Endothelial cell of umbilical vein (primary cell): Measurements from ENCODE around the gene KCNQ5. TPM values are rescaled to one million over a fixed set of nuclear protein-coding genes. Genes with fewer than 3 reads are reported as not detected.

Experiments
- BruUV-seq: library from RNA; stranded (reverse); fragments of 400-500 nt; replicated peaks from 2 replicates; lab custom pipeline; 2021; lab: Mats Ljungman, UMichigan
- CTCF ChIA-PET: fragments of 300-600, 350-600 bp; sonication (Branson Sonifier 250); formaldehyde crosslinking; loops from one replicate; lab custom pipeline; 2021; ENCODE audit warnings: antibody characterized with exemption, inconsistent platforms; lab: Charles Lee
- POLR2A ChIA-PET: fragments of 300-600, 350-600 bp; sonication (Branson Sonifier 250); formaldehyde crosslinking; loops from one replicate; lab custom pipeline; 2021; ENCODE audit warnings: antibody characterized with exemption, inconsistent platforms; lab: Charles Lee
- DNase-seq: peaks from one replicate; pipeline ENCODE4 v3.0.0-alpha.2; 2011; ENCODE audit warnings: low read depth, low spot score
- FAIRE-seq: peaks from 2 replicates; lab custom pipeline; 2011; peaks lifted over from hg19 to GRCh38; lab: Jason Lieb, UNC
- H2AFZ ChIP-seq: 2 replicates; pipeline ENCODE4 v1.6.0; 2012; ENCODE audit warnings: low read depth, low read length, control low read depth, inconsistent platforms
- H3K27ac ChIP-seq: 2 replicates; pipeline ENCODE4 v1.5.1; 2011; ENCODE audit warnings: low read depth, mild to moderate bottlenecking, control low read depth, low read length, moderate library complexity; ENCODE audit not compliant: insufficient read depth
- H3K27me3 ChIP-seq, 2 experiments: 2 replicates each; pipeline versions ENCODE4 v1.6.0 to v1.6.1; 2011; ENCODE audit warnings: low read length in 2 of 2, mixed read lengths in 1 of 2; ENCODE audit not compliant: control insufficient read depth in 2 of 2, insufficient read depth in 2 of 2
- H3K36me3 ChIP-seq, 2 experiments: 2 replicates in 1 of 2; 3 replicates in 1 of 2; pipeline ENCODE4 v1.5.1; 2011; ENCODE audit warnings: low read length in 2 of 2, mild to moderate bottlenecking in 1 of 2, moderate library complexity in 1 of 2; ENCODE audit not compliant: control insufficient read depth in 2 of 2, insufficient read depth in 2 of 2; ENCODE audit errors: extremely low read depth in 1 of 2
- H3K4me1 ChIP-seq: 3 replicates; pipeline ENCODE4 v1.5.1; 2011; ENCODE audit warnings: mild to moderate bottlenecking, low read length; ENCODE audit not compliant: control insufficient read depth, insufficient read depth; ENCODE audit errors: extremely low read depth
- H3K4me2 ChIP-seq: 2 replicates; pipeline ENCODE4 v1.6.1; 2011; ENCODE audit warnings: low read length, control low read depth, mixed read lengths; ENCODE audit not compliant: insufficient read depth
- H3K4me3 ChIP-seq, 3 experiments: fragments of 200-600 bp in 1 of 3; sonication (generic), shearing (Covaris generic) in 1 of 3; replicated peaks in 1 of 3; 2 replicates each; pipeline ENCODE4 v1.5.1; 2011 to 2016; ENCODE audit warnings: control low read depth in 3 of 3, low read length in 3 of 3, mild to moderate bottlenecking in 2 of 3, inconsistent platforms in 1 of 3, low read depth in 1 of 3, moderate library complexity in 1 of 3; ENCODE audit not compliant: insufficient read depth in 1 of 3
- H3K79me2 ChIP-seq: 2 replicates; pipeline ENCODE4 v1.6.0; 2012; ENCODE audit warnings: low read length, inconsistent platforms; ENCODE audit not compliant: control insufficient read depth, insufficient read depth
- H3K9ac ChIP-seq: replicated peaks from 2 replicates; pipeline ENCODE3; 2011; ENCODE audit warnings: low read length, control low read depth; ENCODE audit not compliant: insufficient read depth; ENCODE audit errors: extremely low read depth
- H3K9me1 ChIP-seq: replicated peaks from 3 replicates; pipeline ENCODE4 v1.6.0; 2011; ENCODE audit warnings: mild to moderate bottlenecking, low read length; ENCODE audit not compliant: control insufficient read depth, insufficient read depth; ENCODE audit errors: extremely low read depth
- H3K9me3 ChIP-seq: replicated peaks from 2 replicates; pipeline ENCODE4 v1.5.1; 2012; ENCODE audit warnings: low read length, inconsistent platforms; ENCODE audit not compliant: control insufficient read depth, insufficient read depth
- H4K20me1 ChIP-seq: replicated peaks from 2 replicates; pipeline ENCODE3; 2011; ENCODE audit warnings: mild to moderate bottlenecking, low read length; ENCODE audit not compliant: control insufficient read depth, insufficient read depth; ENCODE audit errors: extremely low read depth
- CTCF ChIP-seq, 2 donors: IDR thresholded peaks; 1 replicate in 1 of 2; 2 replicates in 1 of 2; pipeline ENCODE4 v1.5.1; 2011; ENCODE audit warnings: low read length in 2 of 2, mild to moderate bottlenecking in 2 of 2, moderate library complexity in 2 of 2, control low read depth in 1 of 2, inconsistent platforms in 1 of 2, low read depth in 1 of 2; ENCODE audit not compliant: insufficient read depth in 1 of 2; ENCODE audit errors: extremely low read depth in 1 of 2
- EZH2 ChIP-seq: IDR thresholded peaks from 2 replicates; pipeline ENCODE4 v1.6.1; 2012; ENCODE audit warnings: borderline replicate concordance, low read depth, mild to moderate bottlenecking, moderate library complexity, low read length, inconsistent platforms; ENCODE audit not compliant: severe bottlenecking
- FOS ChIP-seq: IDR thresholded peaks from 2 replicates; pipeline ENCODE4 v1.6.1; 2011; ENCODE audit warnings: mild to moderate bottlenecking, low read length, moderate library complexity, borderline replicate concordance; ENCODE audit not compliant: insufficient read depth
- GATA2 ChIP-seq: IDR thresholded peaks from 2 replicates; pipeline ENCODE4 v1.7.0; 2011; ENCODE audit warnings: low read depth, mild to moderate bottlenecking, moderate library complexity, mixed read lengths, low read length; ENCODE audit not compliant: insufficient read length, insufficient read depth
- JUN ChIP-seq: IDR thresholded peaks from 2 replicates; pipeline ENCODE4 v1.6.1; 2011; ENCODE audit warnings: borderline replicate concordance, low read depth; ENCODE audit not compliant: insufficient read length, insufficient read depth
- MYC ChIP-seq: IDR thresholded peaks from one replicate; pipeline ENCODE4 v1.6.1; 2011; ENCODE audit warnings: mild to moderate bottlenecking, low read depth, low read length
- POLR2A ChIP-seq: IDR thresholded peaks from 2 replicates; pipeline ENCODE4 v1.6.1; 2012; ENCODE audit warnings: low read depth, mild to moderate bottlenecking, control low read depth, low read length
- POLR2AphosphoS5 ChIP-seq: IDR thresholded peaks from 2 replicates; pipeline ENCODE4 v1.6.1; 2012; ENCODE audit warnings: low read depth, mild to moderate bottlenecking, control low read depth, low read length, moderate library complexity; ENCODE audit not compliant: insufficient read depth
- dilution Hi-C: fragments of 300-500 bp; cut with MboI; formaldehyde crosslinking; loops from one replicate; pipeline ENCODE4 v1.15.0; 2019; ENCODE audit warnings: low sequenced_read_pairs; ENCODE audit not compliant: extremely low pct_ligation_motif_present
- intact Hi-C: fragments of 100-400 bp; cut with micrococcal nuclease; formaldehyde crosslinking; loops from one replicate; pipeline ENCODE4 v1.10.0; 2022
- polyA plus RNA-seq, 4 experiments: library from polyadenylated mRNA; depleted of rRNA in 3 of 4; stranded (reverse) in 3 of 4; unstranded in 1 of 4; fragments of >200 nt; gene quantifications; 2 replicates each; pipeline versions ENCODE4 v1.2.1 to v1.2.3, GENCODE V29; 2011 to 2012; ENCODE audit warnings: missing spikeins in 1 of 4
- total RNA-seq: library from RNA; stranded (reverse); gene quantifications from 2 replicates; pipeline ENCODE4 v1.2.3, GENCODE V29; 2021
- TF ChIP-seq, protein P1 (sequence below): IDR thresholded peaks from 2 replicates; pipeline ENCODE4 v1.6.1; 2011; ENCODE audit not compliant: insufficient read depth, insufficient read length

Gene KCNQ5
- total and polyA plus RNA-seq, 2 donors (not counting 3 experiments of a cell fraction or from before 2014, with no cell fraction given), result 0.22 TPM; not detected in 1

GRCh38 chr6:72770959-72771358 is 149.1 kb downstream of the KCNQ5 start:
- no peak for FAIRE-seq
- no TSS peak for BruUV-seq
- Histone ChIP-seq H3K36me3 (no peaks in the 10 kb centered on the region), H3K4me1 (no peaks in the 10 kb centered on the region), H3K4me2 (no peak overlapping the region), H3K4me3 (no peak overlapping the region), H2AFZ (no peak overlapping the region), H3K9ac (no peak overlapping the region), H3K79me2 (no peaks in the 10 kb centered on the region), H3K27me3 (no peaks in the 10 kb centered on the region), H4K20me1 (no peaks in the 10 kb centered on the region), H3K9me3 (no peaks in the 10 kb centered on the region), H3K27ac (no peak overlapping the region), H3K9me1 (no peaks in the 10 kb centered on the region)
- ChIA-PET POLR2A (no interaction called here), CTCF (no interaction called here)
- dilution Hi-C loops (no loop called here), intact Hi-C loops (no loop called here)
- no peak for TF ChIP-seq CTCF (IDR thresholded peaks at IDR 0.05; ENCODE audit: extremely low read depth in 1 of 2, insufficient read depth in 1 of 2, low read depth in 1 of 2, low read length in 2 of 2)
- no peak for TF ChIP-seq GATA2
- no peak for TF ChIP-seq FOS
- DNase-seq, result no peak

GRCh38 chr6:72776456-72776855 is 154.6 kb downstream of the KCNQ5 start:
- Histone ChIP-seq H3K9ac (no peak overlapping the region), H3K4me2 (no peak overlapping the region), H3K4me1 (no peaks in the 10 kb centered on the region), H3K36me3 (no peaks in the 10 kb centered on the region), H3K27ac (no peak overlapping the region), H3K27me3 (no peaks in the 10 kb centered on the region), H3K9me1 (no peaks in the 10 kb centered on the region), H4K20me1 (no peaks in the 10 kb centered on the region), H3K4me3 (no peak overlapping the region), H3K9me3 (no peaks in the 10 kb centered on the region), H2AFZ (no peak overlapping the region), H3K79me2 (no peaks in the 10 kb centered on the region)
- TF ChIP-seq CTCF (IDR thresholded peaks at IDR 0.05; ENCODE audit: extremely low read depth in 1 of 2, insufficient read depth in 1 of 2, low read depth in 1 of 2, low read length in 2 of 2), result no peak
- no peak for TF ChIP-seq EZH2
- TF ChIP-seq JUN, result no peak
- TF ChIP-seq POLR2A, result no peak
- TF ChIP-seq, protein P1, sequence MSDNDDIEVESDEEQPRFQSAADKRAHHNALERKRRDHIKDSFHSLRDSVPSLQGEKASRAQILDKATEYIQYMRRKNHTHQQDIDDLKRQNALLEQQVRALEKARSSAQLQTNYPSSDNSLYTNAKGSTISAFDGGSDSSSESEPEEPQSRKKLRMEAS, result no peak
- no peak for TF ChIP-seq MYC
- no peak for TF ChIP-seq FOS
- no peak for TF ChIP-seq POLR2AphosphoS5
- no peak for TF ChIP-seq GATA2
- ChIA-PET POLR2A (no interaction called here), CTCF (no interaction called here)
- BruUV-seq, result no TSS peak
- FAIRE-seq (no peak), DNase-seq (no peak)
- dilution Hi-C loops, result no loop called here
- intact Hi-C loops, result no loop called here
